ENCODE data around the gene MAP3K21.

GRCh38 chr1:233343262-233343661 lies 15.7 kb downstream of the MAP3K21 start:
- TF ChIP-seq CTCF (IDR thresholded peaks at IDR 0.05) (no peak), POLR2A (IDR thresholded peaks at IDR 0.05) (no peak), POLR2AphosphoS5 (IDR thresholded peaks at IDR 0.05; ENCODE audit: insufficient read depth in 1 of 2, low read depth in 1 of 2) (no peak)
